Myometrial cell (primary cell): ENCODE data around the gene POU1F1. TPM values are rescaled to one million over a fixed set of nuclear protein-coding genes. Genes with fewer than 3 reads are reported as not detected.

Experiments used
- total RNA-seq: library from RNA; depleted of rRNA; stranded (reverse); fragments of >200 nt; gene quantifications from 2 replicates; pipeline ENCODE4 v1.2.3, GENCODE V29; 2015

The POU1F1 gene
- not detected in 2 replicates for total RNA-seq

GRCh38 chr3:87276484-87276883, at the start of gene POU1F1:
Gene POU1F1 (minus strand): TSS chr3:87276584. CDS start chr3:87276462, 122 bp downstream.

GRCh38 chr3:87227104-87227834, 49.1 kb downstream of the POU1F1 start, which contains the start of gene CHMP2B:
Gene CHMP2B (plus strand): TSS chr3:87227309. CDS start chr3:87227523, 214 bp downstream.

Other genes starting within 250 kb of the POU1F1 start
- gene CHMP2B, start 49.3 kb downstream of the POU1F1 start, total RNA-seq = 40.4 and 40.8 TPM in 2 replicates